ENCODE data around the gene SNX24.

Gene SNX24

GRCh38 chr5:122882831-122883230 is 37.4 kb downstream of the SNX24 start:
- no peak overlapping the region for H3K9ac ChIP-seq (ENCODE audit: insufficient read length, low read depth)
- DNase-seq (ENCODE audit: low read depth, low spot score), result no peak
- peaks cover 4% of the 10 kb centered on the region; the same call in 1 of the 2 replicates for H3K9me3 ChIP-seq (ENCODE audit: insufficient read depth, low read length)
- no peaks in the 10 kb centered on the region for H3K4me1 ChIP-seq (ENCODE audit: insufficient read depth, insufficient read length)
- TF ChIP-seq ZNF274 (IDR thresholded peaks at IDR 0.05; ENCODE audit: low read depth, low read length), result no peak
- no peak for TF ChIP-seq YY1 (IDR thresholded peaks at IDR 0.05; ENCODE audit: insufficient read depth, insufficient read length)
- no peak for TF ChIP-seq SUZ12 (IDR thresholded peaks at IDR 0.05; ENCODE audit: extremely low read depth, insufficient read depth, insufficient read length)
- no peaks in the 10 kb centered on the region for H3K36me3 ChIP-seq (ENCODE audit: insufficient read depth, insufficient read length, low read length)
- no peaks in the 10 kb centered on the region for H3K27me3 ChIP-seq (ENCODE audit: insufficient read depth, insufficient read length)
- no peak overlapping the region for H3K4me3 ChIP-seq (ENCODE audit: insufficient read length, low read depth)

GRCh38 chr5:122885045-122885517 is 39.7 kb downstream of the SNX24 start:
- Histone ChIP-seq H3K4me3 (ENCODE audit: insufficient read length, low read depth) (no peak overlapping the region), H3K9ac (ENCODE audit: insufficient read length, low read depth) (no peak overlapping the region), H3K27me3 (ENCODE audit: insufficient read depth, insufficient read length) (no peaks in the 10 kb centered on the region), H3K36me3 (ENCODE audit: insufficient read depth, insufficient read length, low read length) (no peaks in the 10 kb centered on the region), H3K9me3 (ENCODE audit: insufficient read depth, low read length) (peaks cover 4% of the 10 kb centered on the region; the same call in 1 of the 2 replicates), H3K4me1 (ENCODE audit: insufficient read depth, insufficient read length) (no peaks in the 10 kb centered on the region)
- TF ChIP-seq SUZ12 (IDR thresholded peaks at IDR 0.05; ENCODE audit: extremely low read depth, insufficient read depth, insufficient read length) (no peak), YY1 (IDR thresholded peaks at IDR 0.05; ENCODE audit: insufficient read depth, insufficient read length) (no peak), ZNF274 (IDR thresholded peaks at IDR 0.05; ENCODE audit: low read depth, low read length) (no peak)
- DNase-seq (ENCODE audit: low read depth, low spot score), result no peak

- no peak overlapping the region for H3K4me3 ChIP-seq (ENCODE audit: insufficient read length, low read depth)
- no peak for DNase-seq (ENCODE audit: low read depth, low spot score)
- H3K9ac ChIP-seq (ENCODE audit: insufficient read length, low read depth), result no peak overlapping the region
- no peaks in the 10 kb centered on the region for H3K27me3 ChIP-seq (ENCODE audit: insufficient read depth, insufficient read length)
- no peak for TF ChIP-seq YY1 (IDR thresholded peaks at IDR 0.05; ENCODE audit: insufficient read depth, insufficient read length)
- H3K9me3 ChIP-seq (ENCODE audit: insufficient read depth, low read length), result peaks cover 4% of the 10 kb centered on the region; the same call in 1 of the 2 replicates
- H3K36me3 ChIP-seq (ENCODE audit: insufficient read depth, insufficient read length, low read length), result no peaks in the 10 kb centered on the region
- H3K4me1 ChIP-seq (ENCODE audit: insufficient read depth, insufficient read length), result no peaks in the 10 kb centered on the region
Measured at GRCh38 chr5:122885891-122886290, 40.5 kb downstream of the SNX24 start.

GRCh38 chr5:122895141-122895540 is 49.7 kb downstream of the SNX24 start:
- Histone ChIP-seq H3K27me3 (ENCODE audit: insufficient read depth, insufficient read length) (no peaks in the 10 kb centered on the region), H3K36me3 (ENCODE audit: insufficient read depth, insufficient read length, low read length) (no peaks in the 10 kb centered on the region), H3K9ac (ENCODE audit: insufficient read length, low read depth) (no peak overlapping the region), H3K9me3 (ENCODE audit: insufficient read depth, low read length) (no peaks in the 10 kb centered on the region), H3K4me1 (ENCODE audit: insufficient read depth, insufficient read length) (no peaks in the 10 kb centered on the region), H3K4me3 (ENCODE audit: insufficient read length, low read depth) (no peak overlapping the region)
- TF ChIP-seq ZNF274 (IDR thresholded peaks at IDR 0.05; ENCODE audit: low read depth, low read length) (no peak), YY1 (IDR thresholded peaks at IDR 0.05; ENCODE audit: insufficient read depth, insufficient read length) (no peak), SUZ12 (IDR thresholded peaks at IDR 0.05; ENCODE audit: extremely low read depth, insufficient read depth, insufficient read length) (no peak)
- no peak for DNase-seq (ENCODE audit: low read depth, low spot score)

GRCh38 chr5:122896598-122897282 is 51.3 kb downstream of the SNX24 start:
- H3K9me3 ChIP-seq (ENCODE audit: insufficient read depth, low read length), result no peaks in the 10 kb centered on the region
- no peak for DNase-seq (ENCODE audit: low read depth, low spot score)
- H3K27me3 ChIP-seq (ENCODE audit: insufficient read depth, insufficient read length), result no peaks in the 10 kb centered on the region
- no peak for TF ChIP-seq SUZ12 (IDR thresholded peaks at IDR 0.05; ENCODE audit: extremely low read depth, insufficient read depth, insufficient read length)
- no peak for TF ChIP-seq ZNF274 (IDR thresholded peaks at IDR 0.05; ENCODE audit: low read depth, low read length)
- no peak for TF ChIP-seq YY1 (IDR thresholded peaks at IDR 0.05; ENCODE audit: insufficient read depth, insufficient read length)
- H3K4me3 ChIP-seq (ENCODE audit: insufficient read length, low read depth), result no peak overlapping the region
- H3K4me1 ChIP-seq (ENCODE audit: insufficient read depth, insufficient read length), result no peaks in the 10 kb centered on the region
- H3K36me3 ChIP-seq (ENCODE audit: insufficient read depth, insufficient read length, low read length), result no peaks in the 10 kb centered on the region
- no peak overlapping the region for H3K9ac ChIP-seq (ENCODE audit: insufficient read length, low read depth)

- no peak for DNase-seq (ENCODE audit: low read depth, low spot score)
- TF ChIP-seq ZNF274 (IDR thresholded peaks at IDR 0.05; ENCODE audit: low read depth, low read length) (no peak), YY1 (IDR thresholded peaks at IDR 0.05; ENCODE audit: insufficient read depth, insufficient read length) (no peak), SUZ12 (IDR thresholded peaks at IDR 0.05; ENCODE audit: extremely low read depth, insufficient read depth, insufficient read length) (no peak)
- Histone ChIP-seq H3K27me3 (ENCODE audit: insufficient read depth, insufficient read length) (no peaks in the 10 kb centered on the region), H3K9me3 (ENCODE audit: insufficient read depth, low read length) (no peaks in the 10 kb centered on the region), H3K4me3 (ENCODE audit: insufficient read length, low read depth) (no peak overlapping the region), H3K9ac (ENCODE audit: insufficient read length, low read depth) (no peak overlapping the region), H3K36me3 (ENCODE audit: insufficient read depth, insufficient read length, low read length) (no peaks in the 10 kb centered on the region), H3K4me1 (ENCODE audit: insufficient read depth, insufficient read length) (no peaks in the 10 kb centered on the region)
Measured at GRCh38 chr5:122897283-122897602, 51.8 kb downstream of the SNX24 start.

GRCh38 chr5:122901346-122901745 is 55.9 kb downstream of the SNX24 start:
- no peaks in the 10 kb centered on the region for H3K27me3 ChIP-seq (ENCODE audit: insufficient read depth, insufficient read length)
- no peak overlapping the region for H3K4me3 ChIP-seq (ENCODE audit: insufficient read length, low read depth)
- TF ChIP-seq YY1 (IDR thresholded peaks at IDR 0.05; ENCODE audit: insufficient read depth, insufficient read length) (no peak), SUZ12 (IDR thresholded peaks at IDR 0.05; ENCODE audit: extremely low read depth, insufficient read depth, insufficient read length) (no peak), ZNF274 (IDR thresholded peaks at IDR 0.05; ENCODE audit: low read depth, low read length) (no peak)
- H3K9ac ChIP-seq (ENCODE audit: insufficient read length, low read depth), result no peak overlapping the region
- no peaks in the 10 kb centered on the region for H3K9me3 ChIP-seq (ENCODE audit: insufficient read depth, low read length)
- no peak for DNase-seq (ENCODE audit: low read depth, low spot score)
- no peaks in the 10 kb centered on the region for H3K36me3 ChIP-seq (ENCODE audit: insufficient read depth, insufficient read length, low read length)
- H3K4me1 ChIP-seq (ENCODE audit: insufficient read depth, insufficient read length), result no peaks in the 10 kb centered on the region

Measured in NT2/D1 (cell line).